H9 (cell line): Measurements from ENCODE around the gene TSPAN33. TPM values are rescaled to one million over a fixed set of nuclear protein-coding genes. Genes with fewer than 3 reads are reported as not detected.

Experiments used
- DNase-seq: peaks from one replicate; pipeline ENCODE4 v3.0.0-alpha.2; 2017
- H2AFZ ChIP-seq: one replicate; pipeline ENCODE4 v1.6.1; 2013; ENCODE audit warnings: mild to moderate bottlenecking, low read length, control low read depth, moderate library complexity
- H2AK5ac ChIP-seq: 2 replicates; pipeline ENCODE4 v1.6.1; 2013; ENCODE audit warnings: low read length, control low read depth, mixed read lengths; ENCODE audit not compliant: insufficient read length
- H2BK120ac ChIP-seq: one replicate; pipeline ENCODE4 v1.6.1; 2013; ENCODE audit warnings: low read depth, mild to moderate bottlenecking, low read length, control low read depth, inconsistent platforms; ENCODE audit not compliant: poor library complexity, severe bottlenecking
- H2BK12ac ChIP-seq: 2 replicates; pipeline ENCODE4 v1.6.1; 2013; ENCODE audit warnings: low read length, control low read depth, mixed read lengths, low read depth; ENCODE audit not compliant: insufficient read length
- H2BK15ac ChIP-seq: 2 replicates; pipeline ENCODE4 v1.6.1; 2013; ENCODE audit warnings: low read depth, low read length, control low read depth
- H2BK20ac ChIP-seq: one replicate; pipeline ENCODE4 v1.6.1; 2013; ENCODE audit warnings: low read depth, mild to moderate bottlenecking, low read length, control low read depth, inconsistent platforms; ENCODE audit not compliant: poor library complexity, severe bottlenecking
- H2BK5ac ChIP-seq: 2 replicates; pipeline ENCODE4 v1.6.1; 2013; ENCODE audit warnings: low read length, control low read depth, mixed read lengths; ENCODE audit not compliant: insufficient read length
- H3K14ac ChIP-seq: 2 replicates; pipeline ENCODE4 v1.6.1; 2013; ENCODE audit warnings: low read length, control low read depth; ENCODE audit not compliant: insufficient read depth
- H3K18ac ChIP-seq: 2 replicates; pipeline ENCODE4 v1.6.1; 2013; ENCODE audit warnings: low read depth, mild to moderate bottlenecking, mixed read lengths, low read length, control low read depth; ENCODE audit not compliant: insufficient read length
- H3K23ac ChIP-seq: 2 replicates; pipeline ENCODE4 v1.6.1; 2013; ENCODE audit warnings: low read length, control low read depth, mixed read lengths, low read depth; ENCODE audit not compliant: insufficient read length
- H3K23me2 ChIP-seq: 2 replicates; pipeline ENCODE4 v1.6.1; 2013; ENCODE audit warnings: low read depth, mild to moderate bottlenecking, mixed read lengths, low read length, control low read depth; ENCODE audit not compliant: insufficient read length, poor library complexity, severe bottlenecking
- H3K27ac ChIP-seq: 2 replicates; pipeline ENCODE4 v1.5.1; 2013; ENCODE audit warnings: low read length, control low read depth, mixed read lengths, low read depth; ENCODE audit not compliant: insufficient read length
- H3K27me3 ChIP-seq: 2 replicates; pipeline ENCODE4 v1.6.1; 2013; ENCODE audit warnings: low read length, control low read depth, inconsistent platforms; ENCODE audit not compliant: insufficient read depth
- H3K4ac ChIP-seq: 2 replicates; pipeline ENCODE4 v1.6.1; 2013; ENCODE audit warnings: low read depth, mild to moderate bottlenecking, control low read depth, inconsistent platforms, low read length, moderate library complexity
- H3K4me1 ChIP-seq: 2 replicates; pipeline ENCODE4 v1.6.1; 2013; ENCODE audit warnings: low read length, control low read depth, inconsistent platforms; ENCODE audit not compliant: insufficient read depth
- H3K4me2 ChIP-seq: 2 replicates; pipeline ENCODE4 v1.6.1; 2013; ENCODE audit warnings: low read length, control low read depth, mixed read lengths; ENCODE audit not compliant: insufficient read length, insufficient read depth
- H3K56ac ChIP-seq: 2 replicates; pipeline ENCODE4 v1.6.1; 2013; ENCODE audit warnings: low read depth, mild to moderate bottlenecking, mixed read lengths, low read length, control low read depth; ENCODE audit not compliant: insufficient read length
- H3K79me1 ChIP-seq: 2 replicates; pipeline ENCODE4 v1.6.1; 2013; ENCODE audit warnings: low read depth, mild to moderate bottlenecking, moderate library complexity, low read length, control low read depth, inconsistent platforms; ENCODE audit not compliant: insufficient read depth, poor library complexity, severe bottlenecking
- H3K79me2 ChIP-seq: 2 replicates; pipeline ENCODE4 v1.6.1; 2013; ENCODE audit warnings: low read length, control low read depth, inconsistent platforms; ENCODE audit not compliant: insufficient read depth
- H3K9ac ChIP-seq: 2 replicates; pipeline ENCODE4 v1.6.1; 2013; ENCODE audit warnings: low read length, control low read depth, mixed read lengths; ENCODE audit not compliant: insufficient read length; ENCODE audit errors: extremely low read depth
- H3K9me3 ChIP-seq: one replicate; pipeline ENCODE4 v1.6.1; 2013; ENCODE audit warnings: low read depth, low read length, inconsistent platforms; ENCODE audit not compliant: control insufficient read depth
- H3T11ph ChIP-seq: one replicate; pipeline ENCODE4 v1.6.1; 2013; ENCODE audit warnings: mild to moderate bottlenecking, low read length, control low read depth, inconsistent platforms
- H4K20me1 ChIP-seq: one replicate; pipeline ENCODE4 v1.6.1; 2013; ENCODE audit not compliant: control insufficient read depth, insufficient read length, insufficient read depth
- H4K5ac ChIP-seq: 2 replicates; pipeline ENCODE4 v1.6.1; 2013; ENCODE audit warnings: low read depth, mild to moderate bottlenecking, mixed read lengths, low read length, control low read depth; ENCODE audit not compliant: insufficient read length
- H4K8ac ChIP-seq: replicated peaks from 2 replicates; pipeline ENCODE4 v1.6.1; 2013; ENCODE audit warnings: low read length, control low read depth, mixed read lengths, low read depth; ENCODE audit not compliant: insufficient read length
- H4K91ac ChIP-seq: 2 replicates; pipeline ENCODE4 v1.6.1; 2013; ENCODE audit warnings: low read depth, mild to moderate bottlenecking, moderate library complexity, mixed read lengths, low read length, control low read depth; ENCODE audit not compliant: insufficient read length
- H3K27ac Mint-ChIP-seq, 3 experiments: 2 replicates in 2 of 3; 3 replicates in 1 of 3; pipeline ENCODE4 v1.8.0; 2020 to 2021; ENCODE audit warnings: mixed read lengths in 3 of 3, mild to moderate bottlenecking in 1 of 3, moderate library complexity in 1 of 3
- H3K27me3 Mint-ChIP-seq: 2 replicates; pipeline ENCODE4 v1.8.0; 2021; ENCODE audit warnings: low read depth, mild to moderate bottlenecking, moderate library complexity, mixed read lengths
- H3K36me3 Mint-ChIP-seq, 3 experiments: 2 replicates in 2 of 3; 3 replicates in 1 of 3; pipeline ENCODE4 v1.8.0; 2020 to 2021; ENCODE audit warnings: low read depth in 3 of 3, mixed read lengths in 3 of 3; ENCODE audit not compliant: insufficient read depth in 1 of 3
- H3K4me1 Mint-ChIP-seq, 2 experiments: 2 replicates each; pipeline ENCODE4 v1.8.0; 2020; ENCODE audit warnings: mixed read lengths in 2 of 2
- H3K4me3 Mint-ChIP-seq, 2 experiments: 2 replicates in 1 of 2; 3 replicates in 1 of 2; pipeline ENCODE4 v1.8.0; 2020 to 2021; ENCODE audit warnings: mild to moderate bottlenecking in 2 of 2, mixed read lengths in 2 of 2, moderate library complexity in 1 of 2
- H3K9me3 Mint-ChIP-seq, 2 experiments: 2 replicates in 1 of 2; 3 replicates in 1 of 2; pipeline ENCODE4 v1.8.0; 2020; ENCODE audit warnings: mild to moderate bottlenecking in 2 of 2, mixed read lengths in 2 of 2, moderate library complexity in 1 of 2
- WGBS: extraction: QIAGEN DNeasy Blood & Tissue Kit; methylation state at CpG from one replicate; pipeline ENCODE4 v1.1.7; 2013; ENCODE audit warnings: missing lambda C conversion rate, low lambda C conversion rate, mixed read lengths; ENCODE audit not compliant: insufficient read length; ENCODE audit errors: extremely low coverage; 5-methylcytosine and 5-hydroxymethylcytosine counted together
- total RNA-seq: library from RNA; stranded (reverse); gene quantifications from 2 replicates; pipeline ENCODE4 v1.2.1, GENCODE V29; 2021
- TF ChIP-seq, protein P1 (sequence below): fragments of 200-600 bp; sonication (generic); conservative IDR thresholded peaks from 3 replicates; pipeline ENCODE4 v1.8.0; 2021; ENCODE audit warnings: antibody characterized with exemption, mild to moderate bottlenecking

The TSPAN33 gene
- total RNA-seq, 1 experiment from 2014 or later, result 34.7 TPM

DNA sequence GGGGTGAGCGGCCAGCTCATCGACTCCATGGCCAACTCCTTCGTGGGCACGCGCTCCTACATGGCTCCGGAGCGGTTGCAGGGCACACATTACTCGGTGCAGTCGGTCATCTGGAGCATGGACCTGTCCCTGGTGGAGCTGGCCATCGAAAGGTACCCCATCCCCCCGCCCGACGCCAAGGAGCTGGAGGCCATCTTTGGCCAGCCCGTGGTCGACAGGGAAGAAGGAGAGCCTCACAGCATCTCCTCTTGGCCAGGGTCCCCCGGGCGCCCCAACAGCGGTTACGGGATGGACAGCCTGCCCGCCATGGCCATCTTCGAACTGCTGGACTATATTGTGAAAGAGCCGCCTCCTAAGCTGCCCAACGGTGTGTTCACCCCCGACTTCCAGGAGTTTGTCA, 17.4 kb upstream of the TSPAN33 start:
- Histone ChIP-seq H3K27ac (no peak overlapping the region), H3K4me1 (no peaks in the 10 kb centered on the region), H3K14ac (no peak overlapping the region), H3K23ac (no peak overlapping the region), H3K9me3 (no peaks in the 10 kb centered on the region), H2BK5ac (no peak overlapping the region), H2AK5ac (no peak overlapping the region), H3K23me2 (no peaks in the 10 kb centered on the region), H2BK15ac (no peak overlapping the region), H3K56ac (no peak overlapping the region), H2BK20ac (no peak overlapping the region), H3K4me2 (no peak overlapping the region), H3T11ph (no peak overlapping the region), H2BK120ac (no peak overlapping the region), H4K8ac (no peak overlapping the region), H4K91ac (no peak overlapping the region), H4K20me1 (no peaks in the 10 kb centered on the region), H2BK12ac (no peak overlapping the region), H3K79me2 (no peaks in the 10 kb centered on the region), H3K79me1 (no peaks in the 10 kb centered on the region), H3K9ac (no peak overlapping the region), H4K5ac (no peak overlapping the region), H3K27me3 (no peaks in the 10 kb centered on the region), H2AFZ (no peak overlapping the region), H3K18ac (no peak overlapping the region), H3K4ac (no peak overlapping the region)
- no peak for DNase-seq
- Mint-ChIP-seq H3K4me3 (no peak overlapping the region), H3K4me1 (no peaks in the 10 kb centered on the region), H3K27ac (no peak overlapping the region), H3K9me3 (peaks cover under 1% of the 10 kb centered on the region in 2 experiments; a peak in 3 of 5 replicates), H3K36me3 (no peaks in the 10 kb centered on the region), H3K27me3 (no peaks in the 10 kb centered on the region; the same call in 1 of the 2 replicates)
- TF ChIP-seq, protein P1, sequence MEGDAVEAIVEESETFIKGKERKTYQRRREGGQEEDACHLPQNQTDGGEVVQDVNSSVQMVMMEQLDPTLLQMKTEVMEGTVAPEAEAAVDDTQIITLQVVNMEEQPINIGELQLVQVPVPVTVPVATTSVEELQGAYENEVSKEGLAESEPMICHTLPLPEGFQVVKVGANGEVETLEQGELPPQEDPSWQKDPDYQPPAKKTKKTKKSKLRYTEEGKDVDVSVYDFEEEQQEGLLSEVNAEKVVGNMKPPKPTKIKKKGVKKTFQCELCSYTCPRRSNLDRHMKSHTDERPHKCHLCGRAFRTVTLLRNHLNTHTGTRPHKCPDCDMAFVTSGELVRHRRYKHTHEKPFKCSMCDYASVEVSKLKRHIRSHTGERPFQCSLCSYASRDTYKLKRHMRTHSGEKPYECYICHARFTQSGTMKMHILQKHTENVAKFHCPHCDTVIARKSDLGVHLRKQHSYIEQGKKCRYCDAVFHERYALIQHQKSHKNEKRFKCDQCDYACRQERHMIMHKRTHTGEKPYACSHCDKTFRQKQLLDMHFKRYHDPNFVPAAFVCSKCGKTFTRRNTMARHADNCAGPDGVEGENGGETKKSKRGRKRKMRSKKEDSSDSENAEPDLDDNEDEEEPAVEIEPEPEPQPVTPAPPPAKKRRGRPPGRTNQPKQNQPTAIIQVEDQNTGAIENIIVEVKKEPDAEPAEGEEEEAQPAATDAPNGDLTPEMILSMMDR, result no peak
- no CpG with 5 or more reads among the region's 24 CpGs for WGBS
